Left kidney (tissue), 8 donors: ENCODE measurements around the gene DISP3. TPM values are rescaled to one million over a fixed set of nuclear protein-coding genes. Genes with fewer than 3 reads are reported as not detected.

Source experiments
- DNase-seq: peaks from one replicate; pipeline ENCODE4 v3.0.0-alpha.2; 2013
- long read RNA-seq, 8 donors: transcript quantifications; one replicate each; lab custom pipeline, GENCODE V29; 2026
- polyA plus RNA-seq: library from polyadenylated mRNA; unstranded; fragments of 120-200 nt; gene quantifications from one replicate; pipeline ENCODE4 v1.2.1, GENCODE V29; 2013; ENCODE audit not compliant: insufficient read length

The DISP3 gene, protein sequence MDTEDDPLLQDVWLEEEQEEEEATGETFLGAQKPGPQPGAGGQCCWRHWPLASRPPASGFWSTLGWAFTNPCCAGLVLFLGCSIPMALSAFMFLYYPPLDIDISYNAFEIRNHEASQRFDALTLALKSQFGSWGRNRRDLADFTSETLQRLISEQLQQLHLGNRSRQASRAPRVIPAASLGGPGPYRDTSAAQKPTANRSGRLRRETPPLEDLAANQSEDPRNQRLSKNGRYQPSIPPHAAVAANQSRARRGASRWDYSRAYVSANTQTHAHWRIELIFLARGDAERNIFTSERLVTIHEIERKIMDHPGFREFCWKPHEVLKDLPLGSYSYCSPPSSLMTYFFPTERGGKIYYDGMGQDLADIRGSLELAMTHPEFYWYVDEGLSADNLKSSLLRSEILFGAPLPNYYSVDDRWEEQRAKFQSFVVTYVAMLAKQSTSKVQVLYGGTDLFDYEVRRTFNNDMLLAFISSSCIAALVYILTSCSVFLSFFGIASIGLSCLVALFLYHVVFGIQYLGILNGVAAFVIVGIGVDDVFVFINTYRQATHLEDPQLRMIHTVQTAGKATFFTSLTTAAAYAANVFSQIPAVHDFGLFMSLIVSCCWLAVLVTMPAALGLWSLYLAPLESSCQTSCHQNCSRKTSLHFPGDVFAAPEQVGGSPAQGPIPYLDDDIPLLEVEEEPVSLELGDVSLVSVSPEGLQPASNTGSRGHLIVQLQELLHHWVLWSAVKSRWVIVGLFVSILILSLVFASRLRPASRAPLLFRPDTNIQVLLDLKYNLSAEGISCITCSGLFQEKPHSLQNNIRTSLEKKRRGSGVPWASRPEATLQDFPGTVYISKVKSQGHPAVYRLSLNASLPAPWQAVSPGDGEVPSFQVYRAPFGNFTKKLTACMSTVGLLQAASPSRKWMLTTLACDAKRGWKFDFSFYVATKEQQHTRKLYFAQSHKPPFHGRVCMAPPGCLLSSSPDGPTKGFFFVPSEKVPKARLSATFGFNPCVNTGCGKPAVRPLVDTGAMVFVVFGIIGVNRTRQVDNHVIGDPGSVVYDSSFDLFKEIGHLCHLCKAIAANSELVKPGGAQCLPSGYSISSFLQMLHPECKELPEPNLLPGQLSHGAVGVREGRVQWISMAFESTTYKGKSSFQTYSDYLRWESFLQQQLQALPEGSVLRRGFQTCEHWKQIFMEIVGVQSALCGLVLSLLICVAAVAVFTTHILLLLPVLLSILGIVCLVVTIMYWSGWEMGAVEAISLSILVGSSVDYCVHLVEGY (N-terminal part only)
- polyA plus RNA-seq, result 1.3 TPM
- long read RNA-seq, donor 1, result 0 reads
- long read RNA-seq, donor 2, result 0 reads
- long read RNA-seq, donor 3, result 0 reads
- long read RNA-seq, donor 4, result 0 reads
- long read RNA-seq, donor 5, result 0 reads
- long read RNA-seq, donor 6, result 0 reads
- long read RNA-seq, donor 7, result 0 reads
- long read RNA-seq, donor 8, result 0 reads

DNA sequence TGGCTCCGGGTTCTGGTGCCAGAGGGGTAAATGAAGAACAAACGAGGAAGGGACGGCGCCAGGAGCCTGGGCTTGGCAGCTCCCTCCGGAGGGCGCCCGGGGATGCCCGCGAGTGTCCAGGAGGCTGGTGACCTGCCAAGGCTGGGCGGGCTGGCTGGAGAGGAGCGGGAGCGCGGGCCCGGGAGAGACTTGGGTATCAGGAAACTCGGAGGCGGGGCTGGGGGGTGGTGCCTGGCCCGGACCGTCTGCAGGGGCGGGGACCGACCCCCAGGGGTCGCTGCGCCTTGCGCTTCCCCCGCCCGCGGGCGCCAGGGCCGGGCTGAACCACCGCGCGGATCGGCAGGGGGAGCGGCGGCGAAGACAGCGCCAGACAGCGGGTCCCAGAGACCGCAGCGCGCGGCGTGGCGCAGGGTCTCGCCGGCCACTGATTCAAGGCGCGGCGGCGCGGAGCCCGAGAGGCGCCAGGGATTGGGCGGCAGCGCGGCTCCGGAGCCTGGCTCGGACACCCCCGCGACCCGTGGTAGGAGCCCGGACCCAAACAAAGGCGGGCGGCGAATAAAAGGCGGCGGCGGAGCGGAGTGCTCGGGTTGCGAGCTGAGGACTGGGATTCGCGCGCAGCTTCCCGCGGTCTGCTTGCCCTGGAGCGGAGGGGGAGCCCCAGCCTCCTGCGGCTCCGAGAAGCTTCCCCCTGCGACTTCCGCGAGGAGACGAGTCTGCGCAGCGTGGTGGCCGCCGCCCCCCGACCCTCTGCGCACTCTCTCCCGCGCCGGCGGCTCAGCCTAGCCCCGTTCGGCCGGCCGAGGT, at the start of gene DISP3:
TSS of gene DISP3 (plus strand) at position 585 of the 804 bp plus-strand sequence. CDS start 21,838 bp downstream, outside the sequence.
- peak; percentile 82 for DNase-seq

DNA sequence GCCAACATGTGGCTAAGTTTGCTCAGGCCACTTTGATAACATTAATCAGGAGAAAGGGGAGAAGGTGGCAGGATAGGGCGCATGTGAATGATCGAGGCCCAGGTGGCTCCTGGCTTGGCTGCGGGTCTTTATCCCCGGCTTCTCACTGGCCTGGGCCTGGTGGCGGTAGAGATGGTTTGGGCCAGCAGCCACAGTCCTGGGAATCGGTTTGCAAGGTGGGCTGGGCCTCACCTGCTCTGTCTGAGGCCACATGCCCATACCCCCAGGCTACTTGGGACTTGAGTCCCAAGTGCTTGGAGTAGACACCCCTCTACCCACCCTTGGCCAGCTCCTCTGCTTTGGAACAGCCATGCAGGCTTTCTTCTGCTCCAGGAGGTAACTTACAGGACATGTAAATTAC, 49.7 kb upstream of the DISP3 start:
- DNase-seq, result no peak

DNA sequence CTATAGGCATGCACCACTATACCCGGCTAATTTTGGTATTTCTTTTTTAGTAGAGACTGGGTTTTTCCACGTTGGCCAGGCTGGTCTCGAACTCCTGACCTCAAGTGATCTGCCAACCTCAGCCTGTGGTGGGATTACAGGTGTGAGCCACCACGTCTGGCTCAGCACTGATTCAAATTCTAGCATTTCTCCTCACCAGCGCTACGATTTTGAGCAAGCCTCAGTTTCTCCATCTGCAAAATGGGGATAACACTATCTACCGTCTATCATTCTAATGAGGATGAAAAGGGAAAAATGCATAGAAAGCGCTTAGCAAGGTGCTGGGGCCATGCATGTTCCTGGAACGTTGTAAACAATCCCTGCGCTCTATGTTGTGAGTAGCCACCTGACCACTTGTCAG, 49.0 kb upstream of the DISP3 start:
- no peak for DNase-seq

DNA sequence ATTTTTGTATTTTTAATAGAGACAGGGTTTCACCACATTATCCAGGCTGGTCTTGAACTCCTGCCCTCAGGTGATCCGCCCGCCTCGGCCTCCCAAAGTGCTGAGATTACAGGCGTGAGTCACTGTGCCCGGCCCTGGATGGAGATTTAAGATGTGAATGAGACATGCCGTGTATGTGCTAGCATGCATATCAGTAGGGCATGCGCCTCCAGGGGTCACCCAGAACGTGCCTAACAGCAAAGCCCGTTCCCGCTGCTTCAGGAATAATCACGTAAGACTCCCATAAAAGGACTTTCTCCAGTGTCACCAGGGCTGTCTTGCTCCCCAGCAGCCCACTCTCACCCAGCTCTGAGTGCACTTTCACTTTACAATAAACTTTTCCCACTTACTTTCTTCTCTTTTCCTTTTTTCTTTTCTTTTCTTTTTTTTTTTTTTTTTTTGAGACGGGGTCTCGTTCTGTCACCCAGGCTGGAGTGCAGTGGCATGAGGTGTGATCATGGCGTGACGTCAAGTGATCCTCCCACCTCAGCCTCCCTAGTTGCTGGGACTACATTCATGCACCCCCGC, 46.9 kb upstream of the DISP3 start:
- DNase-seq, result no peak

DNA sequence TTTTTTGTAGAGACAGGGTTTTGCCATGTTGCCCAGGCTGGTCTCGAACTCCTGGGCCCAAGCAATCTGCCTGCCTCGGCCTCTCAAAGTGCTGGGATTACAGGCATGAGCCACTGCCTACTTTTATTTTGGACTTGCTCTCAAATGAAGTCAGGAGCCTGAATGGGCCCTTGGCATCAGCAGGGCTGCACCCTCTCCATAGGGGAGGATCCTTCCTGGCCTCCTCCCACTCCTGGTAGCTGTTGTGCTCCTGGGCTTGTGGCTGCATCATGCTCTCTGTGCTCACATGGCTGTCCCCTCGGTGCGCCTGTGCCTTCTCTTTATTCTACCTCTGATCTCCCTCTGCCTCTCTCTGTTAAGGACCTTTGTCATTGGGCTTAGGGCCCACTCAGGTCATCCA, 46.4 kb upstream of the DISP3 start:
- no peak for DNase-seq

DNA sequence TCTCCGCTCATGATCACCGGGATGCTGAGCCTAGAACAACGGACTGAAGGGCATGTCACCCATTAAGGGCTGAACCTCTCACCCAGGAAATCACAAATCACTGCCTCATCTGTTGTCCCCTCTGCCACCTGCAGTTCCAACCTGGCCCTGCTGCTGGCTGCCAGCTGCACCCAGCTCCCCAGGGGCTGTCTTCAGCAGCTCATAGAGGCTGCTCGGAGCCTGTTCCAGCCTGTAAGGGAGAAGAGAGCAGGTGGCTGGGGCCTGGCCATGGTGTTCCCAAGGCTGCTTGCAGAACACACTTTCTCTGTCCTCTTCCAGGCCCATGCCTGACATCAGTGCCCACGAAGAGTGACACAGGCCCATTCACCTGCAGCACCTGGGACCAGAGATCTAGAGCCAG, 44.5 kb upstream of the DISP3 start:
- DNase-seq, result no peak

DNA sequence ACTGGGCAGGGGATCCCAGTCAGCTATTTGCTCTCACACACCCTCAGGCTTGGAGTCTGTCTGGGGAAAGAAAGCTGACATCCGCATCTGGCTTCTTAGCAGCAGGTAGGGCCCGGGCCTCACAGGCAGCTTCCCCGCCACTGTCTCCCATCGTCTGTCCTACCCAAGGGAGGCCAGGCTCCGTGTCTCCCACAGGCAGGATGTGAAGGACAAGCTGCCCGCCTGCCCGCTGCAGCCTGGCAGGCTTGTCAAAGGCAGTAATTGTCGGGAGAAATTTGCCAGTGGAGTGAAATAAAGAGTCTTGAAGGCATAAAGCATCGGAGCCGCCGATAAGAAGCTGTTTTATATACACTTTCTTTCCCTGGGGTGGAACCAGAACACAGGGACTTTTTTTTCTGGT, 44.0 kb upstream of the DISP3 start:
- DNase-seq, result no peak

DNA sequence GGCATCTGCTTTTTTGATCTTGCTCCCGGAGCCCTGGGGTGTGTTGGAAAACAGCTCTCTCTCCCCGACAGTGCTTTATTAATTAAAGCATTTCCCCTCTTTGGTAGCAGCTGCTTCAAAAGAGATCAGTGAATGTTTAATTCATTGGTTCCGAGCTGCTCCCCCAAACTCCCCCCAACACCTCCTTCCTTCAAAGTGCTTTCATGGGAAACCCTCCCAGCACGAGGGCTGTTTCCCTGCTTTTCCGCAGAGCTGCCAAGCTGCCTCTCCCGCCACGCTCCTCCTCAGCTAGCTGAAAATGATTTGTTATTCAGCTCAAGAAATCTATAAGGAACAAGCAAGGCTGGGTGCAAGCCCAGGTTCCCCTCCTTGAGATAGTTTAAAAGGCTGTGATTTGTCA, 40.0 kb upstream of the DISP3 start:
- no peak for DNase-seq

DNA sequence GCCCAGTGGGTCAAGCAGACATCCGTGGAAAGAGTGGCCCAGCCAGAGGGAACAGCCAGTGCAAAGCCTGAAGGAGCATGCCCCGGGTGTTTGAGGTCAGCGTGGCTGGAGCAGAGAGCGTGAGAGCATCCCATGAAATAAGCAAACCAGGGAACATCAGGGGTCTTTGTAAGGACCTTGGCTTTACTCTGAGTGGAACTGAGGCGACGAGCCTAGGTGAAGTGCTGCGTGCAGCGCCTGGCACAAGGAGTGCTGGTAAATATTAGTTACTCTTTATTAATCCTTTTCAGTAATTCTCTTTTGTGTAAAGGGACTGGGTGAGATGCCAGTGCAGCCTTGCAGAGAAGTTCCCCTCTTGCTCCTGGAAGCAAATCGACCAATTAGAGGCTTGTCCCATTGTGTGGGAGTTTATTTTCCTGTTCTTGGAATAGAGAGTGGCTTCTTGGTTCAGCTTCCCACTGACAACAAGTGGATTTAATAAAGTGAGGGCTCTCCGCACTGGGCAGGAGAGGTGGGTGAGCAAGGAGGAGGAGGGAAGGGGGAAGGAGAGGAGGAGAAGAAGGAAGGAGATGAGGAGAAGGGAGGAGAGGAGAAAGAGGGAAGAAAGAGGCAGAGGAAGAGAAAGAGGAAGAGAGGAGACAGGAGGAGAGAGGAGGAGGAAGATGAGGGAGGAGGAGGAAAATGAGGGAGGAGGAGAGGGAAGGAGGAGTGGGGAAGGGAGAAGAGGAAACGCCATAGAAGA, 37.6 kb upstream of the DISP3 start:
- no peak for DNase-seq

DNA sequence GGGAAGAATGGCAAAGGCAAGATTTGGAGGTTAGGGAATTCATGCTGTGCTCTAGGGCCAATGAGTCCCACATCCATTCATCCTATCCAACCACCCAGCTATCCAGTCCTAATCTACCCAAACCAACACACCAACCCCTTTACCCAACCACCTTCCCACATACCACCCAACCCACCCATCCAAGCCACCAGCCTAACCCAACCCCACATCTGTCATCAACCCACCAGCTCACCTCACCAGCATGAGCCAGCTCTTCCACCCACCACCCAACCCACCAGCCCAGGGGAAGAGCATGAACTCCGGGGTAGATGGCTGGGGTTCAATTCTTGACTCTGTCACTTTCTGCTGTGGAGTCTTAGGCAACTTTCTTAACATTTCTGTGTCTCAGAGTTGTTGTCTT, 35.9 kb upstream of the DISP3 start:
- DNase-seq, result no peak

DNA sequence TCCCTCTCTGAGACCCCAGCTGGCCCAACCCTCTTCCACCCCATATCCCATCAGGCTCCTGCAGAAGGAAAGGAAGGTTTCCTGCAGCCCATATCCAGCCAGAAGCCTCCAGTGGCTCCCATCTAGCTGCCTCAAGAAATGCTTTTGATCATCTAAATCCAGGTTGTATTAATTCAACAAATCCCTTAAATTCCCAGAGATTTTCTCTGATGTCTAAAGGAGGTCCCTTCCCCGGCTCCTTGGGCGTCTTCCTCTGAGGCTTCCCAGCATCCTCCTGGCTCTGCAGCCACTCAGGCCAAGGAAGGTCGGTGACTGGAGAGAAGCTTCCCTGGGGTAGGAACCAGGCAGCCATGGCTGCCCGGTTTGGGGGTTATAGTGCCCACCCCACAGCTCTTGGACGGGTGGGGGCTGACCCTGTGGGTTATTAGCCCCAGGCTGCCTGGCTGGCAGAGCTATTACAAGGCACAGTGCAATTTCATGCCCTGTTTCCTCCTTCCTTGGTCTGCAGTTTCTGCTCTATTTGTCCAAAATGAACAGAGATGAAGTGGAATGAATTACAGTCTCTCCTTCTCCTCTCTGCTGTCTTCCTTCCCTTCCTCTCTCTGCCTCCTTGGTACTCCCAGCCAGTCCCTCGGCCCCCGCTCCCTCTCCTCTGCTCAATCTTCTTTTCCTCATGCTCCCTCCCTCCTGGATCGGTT, 34.8 kb upstream of the DISP3 start:
- DNase-seq, result no peak

DNA sequence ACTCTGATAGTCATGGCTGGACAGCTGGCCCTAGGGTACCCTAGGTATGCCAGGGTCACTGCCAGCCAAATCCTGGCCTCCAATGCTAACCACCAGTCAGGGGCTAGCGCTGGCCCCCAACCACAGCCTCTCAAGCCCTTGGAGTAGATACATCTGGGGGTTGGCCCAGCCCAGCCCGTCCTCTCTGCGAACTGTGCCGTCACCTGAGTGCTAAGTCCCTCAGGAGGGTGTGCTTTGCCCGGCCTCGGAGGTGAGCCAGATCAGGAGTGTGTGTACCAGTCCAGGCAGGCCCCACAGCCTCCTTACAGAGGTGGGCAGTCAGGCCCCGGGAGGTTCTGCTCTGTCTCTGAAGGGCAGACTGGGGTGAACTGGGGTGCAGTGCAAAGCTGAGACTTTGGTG, 34.0 kb upstream of the DISP3 start:
- no peak for DNase-seq

DNA sequence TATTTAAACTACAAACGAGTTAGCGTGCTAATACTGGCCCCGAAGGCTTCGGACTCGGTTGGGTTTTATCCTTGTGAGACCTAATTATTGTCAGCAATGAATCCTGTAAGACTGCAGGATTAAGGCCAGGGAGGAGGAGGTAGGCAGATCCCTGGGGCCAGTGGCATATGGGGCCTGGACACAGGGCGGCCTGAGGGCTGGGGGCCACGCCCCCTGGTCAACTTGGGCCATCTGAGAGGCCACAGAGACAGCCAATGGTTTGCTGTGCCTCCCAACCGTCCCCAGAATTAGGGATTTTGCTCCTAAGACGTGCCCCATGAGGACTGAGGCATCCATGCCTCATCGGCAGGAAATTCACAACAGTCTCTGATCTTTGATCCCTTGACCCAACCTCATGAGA, 31.1 kb upstream of the DISP3 start:
- no peak for DNase-seq

DNA sequence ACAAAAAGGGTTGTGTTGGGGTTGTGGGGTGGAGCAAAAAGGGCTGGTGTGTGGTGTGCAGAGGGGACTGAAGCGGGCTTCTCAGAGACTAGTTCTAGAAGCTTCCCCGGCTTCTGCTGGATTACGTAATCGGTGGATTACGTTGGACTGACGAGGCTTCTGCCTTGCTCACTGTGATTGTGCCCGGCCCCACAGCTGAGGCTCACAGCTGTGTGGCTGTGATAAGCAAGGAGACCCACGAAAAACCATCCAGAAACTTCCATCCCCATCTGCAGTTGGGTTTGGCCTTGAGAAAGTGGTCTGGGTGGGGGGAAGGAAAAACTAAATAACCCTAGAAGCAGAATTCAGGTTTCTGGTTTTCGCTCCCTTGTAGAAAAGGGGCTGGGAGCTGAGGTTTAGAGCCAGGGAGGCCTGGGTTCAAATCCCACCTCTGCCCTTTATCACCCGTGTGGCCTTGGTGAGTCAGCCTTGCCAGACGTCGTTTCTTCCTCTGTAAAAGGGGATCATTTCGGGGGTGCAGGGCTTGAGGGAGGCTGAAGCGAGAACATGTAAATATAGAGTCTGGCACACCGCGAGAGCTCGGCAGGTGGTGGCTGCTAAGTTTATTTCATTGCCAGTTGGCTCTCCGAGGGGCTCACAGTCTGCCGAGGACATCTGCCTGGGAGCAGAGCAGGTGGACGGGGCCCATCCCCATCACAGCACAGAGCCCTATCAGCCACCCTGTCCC, 30.4 kb upstream of the DISP3 start:
- DNase-seq, result no peak

DNA sequence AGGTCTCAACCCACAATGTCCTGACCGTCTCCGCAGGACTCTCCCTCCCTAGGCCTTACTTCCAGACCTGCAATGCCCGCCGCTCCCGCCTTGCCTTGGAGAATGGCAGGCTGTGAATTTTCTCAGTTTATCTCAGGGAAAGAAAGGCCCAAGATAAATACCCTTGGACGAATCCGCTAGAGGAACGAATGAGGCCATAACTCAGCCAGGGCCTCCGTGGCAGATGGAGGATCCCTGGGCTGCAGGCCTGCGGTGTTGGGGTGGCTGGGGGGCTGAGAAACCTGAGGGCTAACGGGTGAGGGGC, 29.9 kb upstream of the DISP3 start:
- no peak for DNase-seq

DNA sequence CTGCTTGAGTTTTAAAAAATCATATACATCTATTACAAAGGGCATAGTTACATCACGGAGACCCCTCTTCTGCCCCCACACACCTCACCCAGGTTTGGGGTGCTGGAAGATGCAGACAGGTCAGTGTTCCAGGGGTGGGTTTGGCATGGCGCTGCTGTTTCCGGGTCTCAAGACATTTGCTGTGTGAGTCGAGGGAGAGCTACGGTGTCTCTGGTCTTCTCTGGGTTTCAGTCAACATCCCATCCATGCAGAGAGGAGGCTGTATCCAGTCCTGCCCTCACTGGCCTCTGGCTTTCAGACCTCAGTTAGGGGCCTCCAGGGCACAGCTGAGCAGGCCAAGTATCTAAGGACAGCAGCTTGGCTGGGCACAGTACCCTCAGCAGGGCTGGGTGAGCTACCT, 28.6 kb upstream of the DISP3 start:
- no peak for DNase-seq

DNA sequence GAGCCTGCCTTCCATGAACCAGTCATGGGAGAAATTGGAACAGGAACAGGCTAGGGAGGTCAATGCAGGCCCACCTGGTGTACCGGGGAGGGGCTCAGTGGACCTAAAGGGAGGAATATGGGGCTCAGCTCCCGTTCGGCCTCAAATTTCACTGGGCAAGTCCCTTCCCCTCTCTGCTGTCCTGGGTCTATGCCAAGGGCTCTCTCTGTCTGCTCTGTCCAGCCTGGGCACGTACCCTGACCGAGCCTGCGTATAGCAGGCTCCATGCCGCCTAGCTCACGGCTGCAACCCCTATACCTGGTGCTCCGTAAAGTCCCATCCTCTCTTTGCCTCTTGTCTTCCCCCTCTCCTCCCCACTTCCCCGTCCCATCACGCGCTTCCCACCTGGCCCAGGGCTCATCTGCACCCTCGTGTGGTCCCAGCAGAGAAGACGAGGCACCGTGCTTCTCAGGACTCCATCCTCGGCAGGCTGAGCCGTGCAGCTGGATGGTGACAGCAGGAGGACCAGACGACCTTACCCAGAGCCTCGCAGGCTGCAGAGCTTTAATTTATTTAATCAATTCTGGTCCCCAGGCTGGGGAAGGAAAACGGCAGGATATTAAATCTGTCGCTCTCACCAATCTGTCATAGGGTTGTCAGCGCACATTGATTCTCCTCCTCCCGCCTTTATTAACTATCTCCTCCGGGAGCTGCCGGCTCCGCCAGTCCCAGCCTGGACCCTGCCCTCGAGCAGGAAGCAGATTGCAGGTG, 25.0 kb upstream of the DISP3 start:
- DNase-seq, result no peak

DNA sequence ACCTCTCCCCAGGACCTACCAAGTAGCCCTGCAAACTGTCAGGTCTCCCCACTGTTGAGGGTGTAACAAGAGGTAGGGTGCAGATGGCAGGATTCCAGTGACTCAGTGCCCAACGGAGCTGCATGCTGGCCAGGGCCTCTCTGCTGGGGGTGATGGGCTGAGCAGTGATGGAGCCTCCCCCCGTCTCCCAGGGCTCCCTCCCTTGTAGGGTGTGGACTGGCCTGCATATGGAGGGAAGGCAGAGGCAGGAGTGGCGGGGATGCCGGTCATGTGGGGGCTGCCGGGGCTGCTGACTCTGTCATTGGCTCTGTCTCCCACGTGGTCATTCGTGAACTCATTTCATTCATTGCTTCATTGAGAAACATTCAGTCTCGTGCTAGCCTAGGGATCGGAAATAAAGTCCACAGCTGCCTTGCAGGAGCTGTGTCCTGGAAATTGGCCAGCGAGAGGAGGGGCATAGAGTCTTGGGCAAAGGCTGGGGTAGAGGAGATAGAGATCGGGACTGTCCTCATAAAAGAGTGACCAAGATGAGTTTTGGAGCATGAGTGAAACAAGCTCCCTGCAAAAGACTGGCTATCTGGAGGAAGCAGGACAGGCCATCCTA, 22.9 kb upstream of the DISP3 start:
- no peak for DNase-seq
